B cell (primary cell): ENCODE data around the gene SLC6A1. TPM values are rescaled to one million over a fixed set of nuclear protein-coding genes. Genes with fewer than 3 reads are reported as not detected.
"Not testable (repeated sequence)": the region's sequence is repeated elsewhere in the genome, so short reads cannot be mapped to it uniquely, and the experiment has no call there.

Experiments
- ATAC-seq: fragments of 200-7000 bp; cut with Tn5 transposase; one replicate; pipeline ENCODE4 v1.10.0; 2021; ENCODE audit warnings: low read depth, mild to moderate bottlenecking, moderate number of reproducible peaks, moderate library complexity
- CTCF ChIA-PET: fragments of 350-600 bp; sonication (Branson Sonifier 250); formaldehyde crosslinking; loops from one replicate; lab custom pipeline; 2021; ENCODE audit warnings: antibody characterized with exemption, inconsistent platforms; lab: Charles Lee
- POLR2A ChIA-PET: fragments of 350-600 bp; sonication (Branson Sonifier 250); formaldehyde crosslinking; loops from one replicate; lab custom pipeline; 2021; ENCODE audit warnings: antibody characterized with exemption; lab: Charles Lee
- DNase-seq: peaks from one replicate; pipeline ENCODE4 v3.0.0; 2013
- H2AFZ ChIP-seq: 2 replicates; pipeline ENCODE4 v1.6.1; 2012; ENCODE audit warnings: mild to moderate bottlenecking, low read depth, low read length; ENCODE audit not compliant: insufficient read depth, poor library complexity, severe bottlenecking
- H3K27ac ChIP-seq, 2 donors: 1 replicate in 1 of 2; 2 replicates in 1 of 2; pipeline ENCODE4 v1.5.1; 2012 to 2013; ENCODE audit warnings: low read length in 2 of 2, mild to moderate bottlenecking in 2 of 2, moderate library complexity in 1 of 2
- H3K27me3 ChIP-seq, 4 experiments: fragments of 200-600 bp in 1 of 4; sonication (generic) in 1 of 4; replicated peaks in 1 of 4; 1 replicate in 2 of 4; 2 replicates in 2 of 4; pipeline versions ENCODE4 v1.6.1 to v1.7.0; 2013 to 2016; ENCODE audit warnings: low read length in 3 of 4, mild to moderate bottlenecking in 2 of 4, mixed read lengths in 1 of 4, moderate library complexity in 1 of 4; ENCODE audit not compliant: insufficient read depth in 4 of 4, control insufficient read depth in 3 of 4; ENCODE audit errors: control extremely low read depth in 1 of 4
- H3K36me3 ChIP-seq, 2 experiments: replicated peaks in 1 of 2; 1 replicate in 1 of 2; 2 replicates in 1 of 2; pipeline versions ENCODE4 v1.6.1 to v1.7.1; 2013; ENCODE audit warnings: low read length in 1 of 2; ENCODE audit not compliant: insufficient read depth in 2 of 2, control insufficient read depth in 1 of 2; ENCODE audit errors: control extremely low read depth in 1 of 2, extremely low read depth in 1 of 2
- H3K4me1 ChIP-seq, 2 donors: fragments of 200-600 bp in 1 of 2; sonication (generic) in 1 of 2; 1 replicate in 1 of 2; 2 replicates in 1 of 2; pipeline versions ENCODE4 v1.5.1 to v1.6.1; 2013 to 2017; ENCODE audit warnings: low read length in 2 of 2; ENCODE audit not compliant: control insufficient read depth in 2 of 2, insufficient read depth in 2 of 2
- H3K4me2 ChIP-seq: replicated peaks from 2 replicates; pipeline ENCODE3; 2012; ENCODE audit warnings: mild to moderate bottlenecking, low read depth, low read length; ENCODE audit not compliant: poor library complexity, severe bottlenecking
- H3K4me3 ChIP-seq, 5 experiments: fragments of 200-600 bp in 1 of 5; sonication (generic) in 1 of 5; 1 replicate in 3 of 5; 2 replicates in 2 of 5; pipeline versions ENCODE4 v1.5.1 to v1.7.0; 2011 to 2016; ENCODE audit warnings: low read length in 4 of 5, mild to moderate bottlenecking in 4 of 5, low read depth in 2 of 5, control low read depth in 1 of 5, moderate library complexity in 1 of 5; ENCODE audit not compliant: insufficient read depth in 1 of 5; ENCODE audit errors: control extremely low read depth in 1 of 5, extremely low read depth in 1 of 5
- H3K79me2 ChIP-seq: fragments of 200-600 bp; sonication (generic); one replicate; pipeline ENCODE4 v1.6.0; 2016; ENCODE audit warnings: low read length; ENCODE audit not compliant: control insufficient read depth, insufficient read depth
- H3K9ac ChIP-seq: fragments of 200-600 bp; sonication (generic); 2 replicates; pipeline ENCODE4 v1.6.1; 2017; ENCODE audit warnings: mild to moderate bottlenecking, low read length, moderate library complexity
- H3K9me3 ChIP-seq, 3 donors: one replicate each; pipeline versions ENCODE4 v1.6.1 to v1.7.1; 2013; ENCODE audit warnings: low read length in 2 of 3; ENCODE audit not compliant: control insufficient read depth in 2 of 3, insufficient read depth in 1 of 3; ENCODE audit errors: control extremely low read depth in 1 of 3
- H4K20me1 ChIP-seq: 2 replicates; pipeline ENCODE4 v1.6.0; 2012; ENCODE audit warnings: mild to moderate bottlenecking, low read length; ENCODE audit not compliant: insufficient read depth, control insufficient read depth, poor library complexity, severe bottlenecking
- H3K27ac Mint-ChIP-seq: one replicate; pipeline ENCODE4 v1.8.0; 2021; ENCODE audit warnings: mixed read lengths
- H3K27me3 Mint-ChIP-seq: one replicate; pipeline ENCODE4 v1.8.0; 2021; ENCODE audit warnings: mixed read lengths
- H3K4me1 Mint-ChIP-seq: one replicate; pipeline ENCODE4 v1.8.0; 2021; ENCODE audit warnings: mixed read lengths
- H3K4me3 Mint-ChIP-seq: one replicate; pipeline ENCODE4 v1.8.0; 2021; ENCODE audit warnings: mixed read lengths
- H3K9me3 Mint-ChIP-seq: one replicate; pipeline ENCODE4 v1.8.0; 2022; ENCODE audit warnings: mixed read lengths; ENCODE audit not compliant: insufficient read depth
- CTCF ChIP-seq: fragments of 200-600 bp; IDR thresholded peaks from one replicate; pipeline ENCODE4 v1.8.0; 2022; ENCODE audit warnings: antibody characterized with exemption, mild to moderate bottlenecking
- EZH2 ChIP-seq: IDR thresholded peaks from 2 replicates; pipeline ENCODE4 v1.6.1; 2012; ENCODE audit warnings: borderline replicate concordance, low read depth, mild to moderate bottlenecking, moderate library complexity, low read length; ENCODE audit not compliant: insufficient read depth, poor library complexity, severe bottlenecking
- WGBS: methylation state at CpG from one replicate; pipeline ENCODE4 v1.1.5; 2013; ENCODE audit warnings: missing lambda C conversion rate; ENCODE audit not compliant: insufficient coverage; 5-methylcytosine and 5-hydroxymethylcytosine counted together
- intact Hi-C: fragments of 100-400 bp; cut with micrococcal nuclease; formaldehyde crosslinking; loops from one replicate; pipeline ENCODE4 v1.10.0; 2022
- polyA plus RNA-seq: library from polyadenylated mRNA; depleted of rRNA; stranded (reverse); fragments of >200 nt; gene quantifications from 2 replicates; pipeline ENCODE4 v1.2.3, GENCODE V29; 2012
- total RNA-seq, 2 donors: library from RNA; stranded (reverse); fragments of 120-200 nt in 1 of 2; gene quantifications; 1 replicate in 1 of 2; 2 replicates in 1 of 2; pipeline versions ENCODE4 v1.2.3 to v1.2.4, GENCODE V29; 2013 to 2022

The SLC6A1 gene
- total and polyA plus RNA-seq, 2 donors (not counting 1 experiment from before 2014, with no cell fraction given): not detected

- H3K4me2 ChIP-seq, H3K4me3 Mint-ChIP-seq, H3K36me3 ChIP-seq, intact Hi-C loops, DNase-seq, H3K9me3 Mint-ChIP-seq, H3K27ac Mint-ChIP-seq, POLR2A ChIA-PET, H3K79me2 ChIP-seq, H3K27ac ChIP-seq, H2AFZ ChIP-seq, ATAC-seq, H4K20me1 ChIP-seq, H3K4me1 Mint-ChIP-seq, H3K4me3 ChIP-seq, H3K9ac ChIP-seq, H3K4me1 ChIP-seq: not testable (repeated sequence)
- CTCF ChIA-PET: interaction anchor here (1.1 to 4.0 kb wide), 12 partner anchors 14 to 590 kb away, joined by 3 to 40 read pairs (median 5); no protein-coding TSS in a partner anchor
- 96% methylated on average over 40 of the region's 41 CpGs for WGBS
- peaks cover 0 to 28% (median 0%) of the 10 kb centered on the region in 3 donors for H3K9me3 ChIP-seq
- peaks cover 0 to 18% (median 8%) of the 10 kb centered on the region in 4 experiments for H3K27me3 ChIP-seq
- peaks cover 34% of the 10 kb centered on the region for H3K27me3 Mint-ChIP-seq
Measured at GRCh38 chr3:11061268-11061871, 68.8 kb downstream of the SLC6A1 start.

GRCh38 chr3:11062704-11063103, 70.2 kb downstream of the SLC6A1 start:
- Histone ChIP-seq H3K4me1 (peaks cover 0 to 6% of the 10 kb centered on the region in 2 donors), H3K79me2 (no peaks in the 10 kb centered on the region), H3K27me3 (peaks cover 0 to 18% (median 7%) of the 10 kb centered on the region in 4 experiments), H4K20me1 (no peaks in the 10 kb centered on the region), H3K27ac (no peak overlapping the region), H3K9me3 (peaks cover 0 to 32% (median 0%) of the 10 kb centered on the region in 3 donors), H3K36me3 (no peaks in the 10 kb centered on the region), H2AFZ (no peak overlapping the region), H3K4me3 (no peak overlapping the region), H3K4me2 (no peak overlapping the region), H3K9ac (no peak overlapping the region)
- POLR2A ChIA-PET: no interaction called here
- TF ChIP-seq EZH2: no peak
- no peak for TF ChIP-seq CTCF
- no peaks in the 10 kb centered on the region for H3K9me3 Mint-ChIP-seq
- CTCF ChIA-PET: interaction anchor here (1.2 kb wide), 1 partner anchor 143 kb away, joined by 5 read pairs; no protein-coding TSS in a partner anchor
- H3K4me3 Mint-ChIP-seq: no peak overlapping the region
- intact Hi-C loops: no loop called here
- WGBS: 84% methylated on average over 7 of the region's 7 CpGs
- no peak for ATAC-seq
- peaks cover 26% of the 10 kb centered on the region for H3K27me3 Mint-ChIP-seq
- peaks cover 4% of the 10 kb centered on the region for H3K4me1 Mint-ChIP-seq
- no peak for DNase-seq
- no peak overlapping the region for H3K27ac Mint-ChIP-seq
